DOHH2 (cell line): ENCODE results near the gene ZNF683.

Experiments
- CTCF ChIP-seq: fragments of 200-600 bp; sonication (generic); IDR thresholded peaks from one replicate; pipeline ENCODE4 v1.5.1; 2014; ENCODE audit warnings: antibody characterized with exemption, mild to moderate bottlenecking, low read depth, low read length; ENCODE audit not compliant: poor library complexity, severe bottlenecking
- EZH2phosphoT487 ChIP-seq: fragments of 200-600 bp; sonication (generic); IDR thresholded peaks from 2 replicates; pipeline ENCODE4 v1.6.1; 2017; ENCODE audit warnings: borderline replicate concordance, mild to moderate bottlenecking, antibody characterized with exemption, low read length, moderate library complexity, mixed read lengths

DNA sequence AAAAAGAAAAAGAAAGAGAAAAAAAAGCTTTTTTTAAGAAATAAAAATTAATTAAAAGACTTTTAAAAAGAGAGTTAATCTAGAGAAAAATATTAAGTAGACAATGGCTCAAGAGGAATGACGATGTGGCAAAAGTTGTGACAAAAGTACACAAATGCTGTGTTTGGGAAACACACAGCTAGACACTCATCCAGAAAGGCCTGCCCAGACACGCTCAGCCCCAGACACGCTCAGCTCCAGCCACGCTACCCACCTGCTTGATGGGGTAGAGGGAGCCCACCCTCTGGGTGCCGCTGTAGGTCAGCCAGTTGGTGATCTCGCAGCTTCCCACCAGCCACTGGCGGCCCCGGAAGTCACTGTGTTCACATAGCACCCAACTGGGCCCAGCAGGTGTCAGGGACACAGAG, 44.6 kb downstream of the ZNF683 start:
- TF ChIP-seq CTCF = peak; percentile 53
- TF ChIP-seq EZH2phosphoT487 = no peak
